SH-SY5Y (cell line): ENCODE measurements around the gene EXOC3.

Experiments used
- GATA2 ChIP-seq: IDR thresholded peaks from 2 replicates; pipeline ENCODE4 v1.6.1; 2011; ENCODE audit warnings: mild to moderate bottlenecking, low read depth, low read length
- GATA3 ChIP-seq: IDR thresholded peaks from 2 replicates; pipeline ENCODE4 v1.6.1; 2011; ENCODE audit warnings: low read depth, mild to moderate bottlenecking, low read length, moderate library complexity

DNA sequence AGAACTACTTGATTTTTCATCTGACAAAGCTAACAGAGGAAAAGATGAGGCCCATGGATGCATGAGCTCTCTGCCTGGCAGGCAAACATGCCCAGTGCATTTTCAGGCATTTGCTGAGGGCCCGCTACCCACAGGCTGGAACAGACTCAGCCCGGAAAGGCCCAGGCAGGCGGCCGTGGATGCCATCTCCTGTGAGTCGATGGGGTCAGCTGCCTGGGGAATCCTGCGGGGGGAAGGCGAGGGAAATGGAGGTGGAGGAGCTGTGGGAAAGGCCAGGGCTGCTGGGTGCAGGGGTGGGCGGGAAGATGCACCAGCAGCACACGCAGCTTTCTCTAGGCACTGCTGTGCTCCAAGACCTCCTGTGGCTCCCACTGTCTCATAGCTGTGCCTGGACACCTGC is 67.5 kb downstream of the EXOC3 start:
- TF ChIP-seq GATA3 (no peak), GATA2 (no peak)
